ENCODE data around the gene SLC16A5. TPM values are rescaled to one million over a fixed set of nuclear protein-coding genes. Genes with fewer than 3 reads are reported as not detected.

The SLC16A5 gene
- total RNA-seq, 1 donor from 2014 or later: 40.5 TPM

- intact Hi-C loops (cut with DNase I): no loop called here
- Histone ChIP-seq H3K36me3 (peaks cover 25% of the 10 kb centered on the region), H3K27me3 (no peaks in the 10 kb centered on the region), H3K9me3 (no peaks in the 10 kb centered on the region), H3K4me1 (peaks cover 11% of the 10 kb centered on the region), H3K27ac (no peak overlapping the region), H3K4me3 (no peak overlapping the region)
- no peak for TF ChIP-seq CTCF (IDR thresholded peaks at IDR 0.05)
- no peak for DNase-seq
- ATAC-seq: no peak
Measured at GRCh38 chr17:75099881-75100595, 12.3 kb downstream of the SLC16A5 start.

GRCh38 chr17:75102385-75102821 is 14.6 kb downstream of the SLC16A5 start:
- DNase-seq: no peak
- intact Hi-C loops (cut with DNase I): no loop called here
- Histone ChIP-seq H3K4me1 (peaks cover 8% of the 10 kb centered on the region), H3K36me3 (peaks cover 25% of the 10 kb centered on the region), H3K9me3 (no peaks in the 10 kb centered on the region), H3K27me3 (no peaks in the 10 kb centered on the region), H3K27ac (no peak overlapping the region), H3K4me3 (no peak overlapping the region)
- TF ChIP-seq CTCF (IDR thresholded peaks at IDR 0.05): no peak
- ATAC-seq: no peak

GRCh38 chr17:75103601-75104554 is 16.1 kb downstream of the SLC16A5 start:
- H3K27me3 ChIP-seq: no peaks in the 10 kb centered on the region
- H3K4me1 ChIP-seq: peaks cover 11% of the 10 kb centered on the region
- no peak for DNase-seq
- no peak for TF ChIP-seq CTCF (IDR thresholded peaks at IDR 0.05)
- no peak overlapping the region for H3K27ac ChIP-seq
- H3K36me3 ChIP-seq: peaks cover 17% of the 10 kb centered on the region
- H3K9me3 ChIP-seq: no peaks in the 10 kb centered on the region
- ATAC-seq: peak; percentile 63
- intact Hi-C loops (cut with DNase I): no loop called here
- H3K4me3 ChIP-seq: no peak overlapping the region

GRCh38 chr17:75105126-75106080 is 17.6 kb downstream of the SLC16A5 start:
- Histone ChIP-seq H3K9me3 (no peaks in the 10 kb centered on the region), H3K27ac (peak overlapping the region; percentile 24), H3K36me3 (peaks cover 10% of the 10 kb centered on the region), H3K4me1 (peaks cover 18% of the 10 kb centered on the region), H3K4me3 (no peak overlapping the region), H3K27me3 (no peaks in the 10 kb centered on the region)
- ATAC-seq (peak; percentile 77), DNase-seq (peak; percentile 83)
- intact Hi-C loops (cut with DNase I): no loop called here
- peak; percentile 85 for TF ChIP-seq CTCF (IDR thresholded peaks at IDR 0.05)

GRCh38 chr17:75108193-75108592 is 20.4 kb downstream of the SLC16A5 start:
- no peak overlapping the region for H3K27ac ChIP-seq
- no peaks in the 10 kb centered on the region for H3K9me3 ChIP-seq
- ATAC-seq (no peak), DNase-seq (no peak)
- no peak for TF ChIP-seq CTCF (IDR thresholded peaks at IDR 0.05)
- H3K4me3 ChIP-seq: no peak overlapping the region
- intact Hi-C loops (cut with DNase I): no loop called here
- H3K27me3 ChIP-seq: no peaks in the 10 kb centered on the region
- peaks cover 7% of the 10 kb centered on the region for H3K36me3 ChIP-seq
- peaks cover 30% of the 10 kb centered on the region for H3K4me1 ChIP-seq

All from upper lobe of right lung (tissue), 1 donor.